ENCODE measurements around the gene SLC25A18.

DNA sequence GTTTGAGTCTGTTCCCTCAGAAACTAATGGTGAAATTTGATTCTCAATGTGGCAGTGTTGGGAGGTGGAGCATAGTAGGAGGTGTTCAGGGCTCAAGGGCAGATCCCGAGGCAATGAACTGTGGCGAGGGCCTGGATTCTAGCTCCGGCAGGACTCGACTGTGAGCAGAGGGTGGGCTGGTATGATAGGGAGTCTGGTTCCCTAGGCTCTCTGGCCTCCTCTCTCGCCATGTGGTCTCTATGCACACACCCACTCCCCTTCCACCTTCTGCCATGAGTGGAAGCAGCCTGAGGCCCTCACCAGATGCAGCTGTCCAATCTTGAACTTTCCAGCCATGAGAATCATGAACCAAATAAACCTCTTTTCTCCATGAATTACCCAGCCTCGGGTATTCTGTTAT is 32.9 kb downstream of the SLC25A18 start:
- TF ChIP-seq, protein P1, sequence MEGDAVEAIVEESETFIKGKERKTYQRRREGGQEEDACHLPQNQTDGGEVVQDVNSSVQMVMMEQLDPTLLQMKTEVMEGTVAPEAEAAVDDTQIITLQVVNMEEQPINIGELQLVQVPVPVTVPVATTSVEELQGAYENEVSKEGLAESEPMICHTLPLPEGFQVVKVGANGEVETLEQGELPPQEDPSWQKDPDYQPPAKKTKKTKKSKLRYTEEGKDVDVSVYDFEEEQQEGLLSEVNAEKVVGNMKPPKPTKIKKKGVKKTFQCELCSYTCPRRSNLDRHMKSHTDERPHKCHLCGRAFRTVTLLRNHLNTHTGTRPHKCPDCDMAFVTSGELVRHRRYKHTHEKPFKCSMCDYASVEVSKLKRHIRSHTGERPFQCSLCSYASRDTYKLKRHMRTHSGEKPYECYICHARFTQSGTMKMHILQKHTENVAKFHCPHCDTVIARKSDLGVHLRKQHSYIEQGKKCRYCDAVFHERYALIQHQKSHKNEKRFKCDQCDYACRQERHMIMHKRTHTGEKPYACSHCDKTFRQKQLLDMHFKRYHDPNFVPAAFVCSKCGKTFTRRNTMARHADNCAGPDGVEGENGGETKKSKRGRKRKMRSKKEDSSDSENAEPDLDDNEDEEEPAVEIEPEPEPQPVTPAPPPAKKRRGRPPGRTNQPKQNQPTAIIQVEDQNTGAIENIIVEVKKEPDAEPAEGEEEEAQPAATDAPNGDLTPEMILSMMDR (conservative IDR thresholded peaks at IDR 0.05; ENCODE audit: low read length), result no peak
- TF ChIP-seq EZH2phosphoT487 (IDR thresholded peaks at IDR 0.05; ENCODE audit: borderline replicate concordance, low read depth, low read length), result no peak

Measured in OCI-LY7 (cell line).